Measurements from ENCODE around the gene HECTD4. TPM values are rescaled to one million over a fixed set of nuclear protein-coding genes. Genes with fewer than 3 reads are reported as not detected.

HECTD4 gene
- total and polyA plus RNA-seq, 9 of the 15 experiments (the other 6 are each of a cell fraction or from before 2014, with no cell fraction given), result 3.5 to 33.3 (median 13.5) TPM

GRCh38 chr12:112409064-112409905, 27.1 kb upstream of the HECTD4 start, which contains the start of gene RPL6 (continued):
- TF ChIP-seq TFAP4 (CRISPR knock-in tag; IDR thresholded peaks at IDR 0.05; ENCODE audit: borderline replicate concordance) (peak; percentile 30; the same call in 1 of the 2 replicates), JUND (IDR thresholded peaks at IDR 0.05; ENCODE audit: borderline replicate concordance, low read depth, low read length) (no peak), JUND (tag; IDR thresholded peaks at IDR 0.05; ENCODE audit: borderline replicate concordance, low read depth, low read length) (peak; percentile 56; the same call in 1 of the 3 replicates), ZNF124 (CRISPR knock-in tag; IDR thresholded peaks at IDR 0.05) (no peak), NKRF (IDR thresholded peaks at IDR 0.05; ENCODE audit: borderline replicate concordance) (peak; percentile 77), CXXC5 (CRISPR knock-in tag; IDR thresholded peaks at IDR 0.05) (peak; percentile 47), GTF2E2 (tag; IDR thresholded peaks at IDR 0.05) (peak; percentile 96), CEBPG (CRISPR knock-in tag; IDR thresholded peaks at IDR 0.05) (no peak), CEBPG (tag; conservative IDR thresholded peaks at IDR 0.05 in 1 of 2, IDR thresholded peaks at IDR 0.05 in 1 of 2) (0 out of 4 replicates have a peak, but pooled peaks of 1 of the 2 experiments have one; percentile 36), XRCC3 (IDR thresholded peaks at IDR 0.05) (no peak), ZNF449 (CRISPR knock-in tag; IDR thresholded peaks at IDR 0.05) (no peak), NCOR1 (IDR thresholded peaks at IDR 0.05) (peak; percentile 44), FOXJ3 (CRISPR knock-in tag; IDR thresholded peaks at IDR 0.05) (no peak), MTA2 (IDR thresholded peaks at IDR 0.05; ENCODE audit: low read depth) (no peak), ZBTB12 (CRISPR knock-in tag; IDR thresholded peaks at IDR 0.05) (no peak), TEAD2 (tag; IDR thresholded peaks at IDR 0.05) (no peak), TEAD4 (IDR thresholded peaks at IDR 0.05; ENCODE audit: low read length) (no peak; the same call in 1 of the 2 replicates), TEAD4 (CRISPR knock-in tag; IDR thresholded peaks at IDR 0.05; ENCODE audit: borderline replicate concordance) (no peak), ELF4 (CRISPR knock-in tag; IDR thresholded peaks at IDR 0.05) (no peak), BMI1 (IDR thresholded peaks at IDR 0.05; ENCODE audit: low read length) (no peak), HLTF (IDR thresholded peaks at IDR 0.05) (peak; percentile 54; the same call in 1 of the 2 replicates), CBX8 (IDR thresholded peaks at IDR 0.05; ENCODE audit: borderline replicate concordance, extremely low read depth, low read depth, low read length, poor library complexity, severe bottlenecking) (no peak), YBX1 (IDR thresholded peaks at IDR 0.05) (no peak), TCF7 (IDR thresholded peaks at IDR 0.05; ENCODE audit: borderline replicate concordance) (0 out of 2 replicates have a peak, but pooled peaks have one; percentile 36)

All from K562 (cell line).